22Rv1 (cell line): ENCODE results near the gene MRPS11.
"Not testable (repeated sequence)": the region's sequence is repeated elsewhere in the genome, so short reads cannot be mapped to it uniquely, and the experiment has no call there.

Experiments
- H3K27ac ChIP-seq: fragments of 450-650 bp; 2 replicates; pipeline ENCODE4 v1.5.1; 2017
- CTCF ChIP-seq: fragments of 450-650 bp; IDR thresholded peaks from 2 replicates; pipeline ENCODE4 v1.5.1; 2017; ENCODE audit warnings: mild to moderate bottlenecking
- ZFX ChIP-seq: fragments of 450-650 bp; IDR thresholded peaks from 2 replicates; pipeline ENCODE4 v1.6.1; 2017; ENCODE audit warnings: antibody characterized with exemption, borderline replicate concordance

Gene MRPS11

GRCh38 chr15:88431441-88431840, 36.1 kb upstream of the MRPS11 start:
- TF ChIP-seq ZFX, result no peak
- no peak for TF ChIP-seq CTCF
- no peak overlapping the region for H3K27ac ChIP-seq

- TF ChIP-seq CTCF (no peak), ZFX (no peak)
- H3K27ac ChIP-seq, result no peak overlapping the region
These were observed 34.3 kb upstream of the MRPS11 start for GRCh38 chr15:88433046-88433685.

GRCh38 chr15:88434106-88434505, 33.4 kb upstream of the MRPS11 start:
- H3K27ac ChIP-seq, result not testable (repeated sequence)

GRCh38 chr15:88438181-88438580, 29.3 kb upstream of the MRPS11 start:
- TF ChIP-seq ZFX (no peak), CTCF (no peak)
- H3K27ac ChIP-seq, result no peak overlapping the region

- H3K27ac ChIP-seq, result no peak overlapping the region
- no peak for TF ChIP-seq ZFX
- no peak for TF ChIP-seq CTCF
These were observed 27.5 kb upstream of the MRPS11 start for GRCh38 chr15:88440021-88440420.

- no peak overlapping the region for H3K27ac ChIP-seq
- no peak for TF ChIP-seq ZFX
- no peak for TF ChIP-seq CTCF
These were observed 26.3 kb upstream of the MRPS11 start for GRCh38 chr15:88441076-88441730.

- no peak overlapping the region for H3K27ac ChIP-seq
- TF ChIP-seq CTCF (no peak), ZFX (no peak)
These were observed 20.3 kb upstream of the MRPS11 start for GRCh38 chr15:88447206-88447605.
